Kasumi-1 (cell line): ENCODE data around the gene NT5C3A.
"Not testable (repeated sequence)": the region's sequence is repeated elsewhere in the genome, so short reads cannot be mapped to it uniquely, and the experiment has no call there.

Experiments
- DNase-seq, 2 experiments: peaks; one replicate each; lab custom pipeline; 2025; lab: John Stamatoyannopoulos, UW

The NT5C3A gene

DNA sequence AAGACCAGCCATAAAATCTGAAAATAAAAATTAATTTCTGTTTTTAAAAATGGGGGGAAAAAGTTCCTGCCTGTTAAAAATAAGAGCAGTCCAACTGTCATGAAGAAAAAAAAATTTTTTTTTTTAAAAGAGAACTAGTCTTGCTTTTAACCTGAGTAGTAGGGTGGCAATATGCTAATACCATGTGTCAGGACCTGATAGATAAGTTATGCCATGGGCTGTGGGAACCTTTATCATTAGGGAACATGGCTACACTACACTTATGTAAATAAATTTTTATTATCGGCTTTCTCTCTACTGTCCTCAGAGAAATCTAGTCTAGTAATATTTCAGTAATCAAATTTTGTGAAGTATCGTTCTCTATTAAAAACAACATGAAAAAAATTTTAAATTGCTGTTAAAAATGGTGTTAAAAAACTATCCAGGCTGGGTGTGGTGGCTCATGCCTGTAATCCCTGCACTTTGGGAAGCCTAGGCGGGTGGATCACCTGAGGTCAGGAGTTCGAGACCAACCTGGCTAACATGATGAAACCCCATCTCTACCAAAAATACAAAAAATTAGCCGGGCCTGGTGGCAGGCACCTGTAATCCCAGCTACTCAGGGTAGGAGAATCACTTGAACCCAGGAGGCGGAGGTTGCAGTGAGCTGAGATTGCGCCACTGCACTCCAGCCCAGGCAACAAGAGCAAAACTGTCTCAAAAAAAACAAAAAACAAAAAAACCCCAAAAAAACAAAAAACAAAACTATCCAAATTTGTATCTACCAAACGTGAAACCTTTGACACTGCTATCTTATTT is 20.7 kb downstream of the NT5C3A start:
- DNase-seq: no peak

DNA sequence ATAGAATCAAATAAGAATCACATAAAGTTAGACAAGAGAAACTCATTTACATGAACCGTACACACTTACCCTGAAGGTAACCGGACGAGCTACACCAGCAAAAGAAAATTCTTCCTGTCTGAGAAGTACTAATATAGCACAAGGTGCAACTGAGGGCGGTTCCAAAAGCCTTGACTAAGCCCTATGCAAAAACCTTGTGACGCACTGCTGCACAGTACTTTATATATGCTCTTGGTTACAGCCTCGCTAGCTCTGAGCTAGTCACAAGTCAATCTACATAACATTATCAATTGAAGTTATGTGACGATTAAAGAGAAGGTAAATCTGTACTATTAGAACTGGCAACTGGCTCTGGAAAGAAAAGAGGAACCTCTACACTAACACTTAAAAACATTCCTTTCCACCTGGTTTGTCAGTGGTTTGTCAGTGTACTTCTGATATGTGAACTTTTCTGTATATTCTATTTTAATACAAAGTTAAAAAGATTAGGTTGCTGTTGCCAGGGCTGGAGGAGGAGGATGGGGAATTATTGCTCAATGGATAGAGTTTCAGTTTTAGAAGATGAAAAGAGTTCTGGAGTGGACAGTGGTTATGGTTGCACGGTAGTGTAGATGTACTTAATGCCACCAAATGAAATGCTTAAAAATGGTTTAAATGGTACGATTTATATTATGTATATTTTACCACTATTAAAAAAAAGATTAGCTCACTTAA is 21.6 kb downstream of the NT5C3A start:
- peak; percentile 55 to 56 for DNase-seq

DNA sequence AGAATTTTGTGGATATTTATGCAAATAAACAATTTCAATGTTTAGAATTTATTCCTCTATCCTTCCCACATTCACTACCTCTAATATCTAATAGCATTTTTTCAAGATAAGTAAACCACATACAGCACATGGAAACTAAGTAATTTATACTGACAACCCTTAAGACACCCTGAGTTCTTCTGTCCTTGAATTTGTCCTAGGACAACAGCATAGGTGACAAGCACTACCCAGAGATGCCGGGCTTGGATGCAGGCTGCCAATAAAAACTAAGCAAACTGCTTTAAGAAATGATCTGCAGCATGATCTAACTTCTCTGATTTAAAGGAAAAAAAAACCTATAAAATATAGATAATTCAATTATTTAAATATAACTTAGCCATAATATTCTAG is 22.7 kb downstream of the NT5C3A start:
- DNase-seq: no peak

DNA sequence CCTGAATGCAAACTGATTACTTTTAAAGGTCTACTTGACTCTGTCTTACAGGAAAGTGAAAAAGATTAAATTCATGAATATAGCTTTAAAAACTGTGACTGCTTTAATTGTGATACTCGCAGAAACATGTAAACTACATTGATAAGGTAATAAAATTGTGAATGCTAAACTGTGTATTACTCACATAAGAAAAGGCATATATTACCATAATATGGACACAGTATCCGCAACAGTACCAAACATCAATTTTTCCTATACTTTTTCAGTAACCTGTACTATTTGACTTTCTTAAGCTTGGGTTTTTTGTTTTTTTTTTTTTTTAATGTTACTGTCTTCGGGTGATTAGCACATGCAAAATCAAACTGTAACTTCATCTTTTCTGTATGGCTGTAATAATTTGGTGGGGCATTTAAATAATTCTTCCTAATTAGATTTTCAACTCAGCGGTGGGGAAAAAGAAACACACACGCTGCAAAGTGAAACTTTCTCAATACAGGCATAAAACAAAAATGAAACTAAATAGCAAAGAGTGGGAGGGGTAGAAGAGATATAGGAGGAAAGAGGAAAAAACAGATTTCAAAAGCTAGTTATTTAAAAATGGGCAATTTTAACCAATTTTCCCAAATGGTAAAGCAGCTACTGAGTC is 23.2 kb downstream of the NT5C3A start:
- DNase-seq: peak; percentile 32 to 45

DNA sequence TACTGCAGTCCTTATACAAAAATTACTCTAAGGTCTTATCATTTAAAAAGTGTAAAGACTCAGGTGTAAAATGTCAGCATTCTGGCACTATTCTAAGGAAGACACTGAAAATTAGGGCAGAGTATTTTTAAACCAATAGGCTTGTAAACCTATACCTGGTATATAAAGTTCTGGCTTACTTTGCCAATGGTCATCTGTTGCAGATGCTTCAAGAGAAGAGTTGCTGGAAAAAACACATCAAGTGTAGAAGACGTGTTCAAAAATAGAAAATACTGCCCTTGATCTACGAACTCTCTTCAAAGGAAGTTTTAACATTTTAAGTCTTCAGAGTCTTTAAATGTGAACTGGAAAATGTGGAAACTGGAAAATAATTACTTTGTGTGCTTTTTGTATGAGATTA is 23.9 kb downstream of the NT5C3A start:
- DNase-seq: no peak

DNA sequence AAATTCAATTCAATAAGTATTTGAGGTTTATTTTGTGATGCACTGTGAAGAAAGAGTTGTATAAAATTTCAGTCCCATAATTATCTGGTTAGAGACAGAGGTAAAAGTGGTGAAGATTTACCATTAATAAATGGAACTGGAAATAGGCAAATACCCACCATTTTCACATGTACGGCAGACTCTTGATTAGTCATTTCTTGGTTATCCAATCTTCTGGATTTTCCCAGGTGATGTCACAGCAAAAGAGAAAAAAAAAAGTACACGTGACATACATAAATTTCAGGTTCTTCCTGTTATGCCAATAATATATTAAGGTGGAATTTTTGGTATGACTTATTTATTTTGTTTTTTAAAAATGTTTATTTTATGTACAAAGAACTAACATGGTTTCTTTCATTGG is 26.8 kb downstream of the NT5C3A start:
- no peak for DNase-seq

DNA sequence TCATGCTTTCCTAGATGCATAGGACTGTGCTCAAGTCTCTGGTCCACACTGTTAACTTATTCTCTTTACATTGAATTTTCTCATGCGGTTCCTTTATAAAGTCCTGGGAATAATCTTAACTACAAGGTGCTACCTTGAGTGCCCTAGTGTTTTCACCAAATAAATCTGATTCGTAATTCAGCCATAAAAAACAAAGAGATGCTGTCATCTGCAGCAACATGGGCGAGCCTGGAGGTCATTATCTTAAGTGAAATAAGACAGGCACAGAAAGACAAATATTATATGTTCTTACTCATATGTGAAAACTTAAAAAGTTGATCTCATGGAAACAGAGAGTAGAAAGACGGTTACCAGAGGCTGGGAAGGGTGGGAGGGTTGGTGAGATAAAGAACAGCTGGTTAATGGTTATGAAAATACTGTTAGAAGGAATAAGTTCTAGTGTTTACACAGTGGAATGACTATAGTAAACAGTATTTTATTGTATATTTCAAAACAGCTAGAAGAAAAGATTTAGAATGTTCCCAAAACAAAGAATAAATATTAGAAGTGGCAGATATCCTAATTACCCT is 38.3 kb downstream of the NT5C3A start:
- no peak for DNase-seq

DNA sequence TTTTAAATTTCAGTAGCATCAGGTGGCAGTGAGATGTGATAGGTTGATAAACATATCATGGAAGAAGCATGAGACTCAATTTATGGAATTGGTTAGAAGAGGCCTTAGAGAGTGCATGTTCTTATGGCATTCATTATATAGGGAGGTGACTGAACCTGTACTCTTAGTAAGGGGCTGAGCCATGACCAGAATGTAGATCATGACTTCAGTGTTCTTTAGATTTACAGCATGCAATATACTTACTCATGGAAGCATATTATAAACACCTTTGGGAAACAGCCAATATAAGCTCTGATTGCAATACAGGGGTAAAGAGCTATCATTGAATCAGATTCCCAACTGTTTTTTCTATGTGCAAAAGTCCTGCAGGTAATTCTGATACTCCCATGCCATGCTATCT is 50.2 kb downstream of the NT5C3A start:
- no peak for DNase-seq

DNA sequence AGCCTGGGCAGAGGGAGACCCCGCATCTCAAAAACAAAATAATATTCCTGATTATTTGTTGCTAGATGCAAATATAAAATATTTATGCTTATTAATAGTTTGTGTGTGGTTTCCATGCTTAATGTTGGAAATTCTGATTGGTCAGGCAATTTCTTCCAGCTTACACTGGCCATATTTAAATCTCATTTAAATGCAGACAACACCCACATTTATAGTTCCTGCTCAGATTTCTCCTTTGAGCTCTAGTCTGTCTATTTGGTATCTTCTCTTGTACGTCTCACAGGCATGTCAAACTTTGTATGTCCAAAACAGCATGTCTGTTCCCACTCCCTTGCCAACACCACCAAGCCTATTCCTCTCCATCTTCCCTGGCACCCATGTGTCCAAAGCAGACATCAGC is 52.8 kb downstream of the NT5C3A start:
- no peak for DNase-seq

DNA sequence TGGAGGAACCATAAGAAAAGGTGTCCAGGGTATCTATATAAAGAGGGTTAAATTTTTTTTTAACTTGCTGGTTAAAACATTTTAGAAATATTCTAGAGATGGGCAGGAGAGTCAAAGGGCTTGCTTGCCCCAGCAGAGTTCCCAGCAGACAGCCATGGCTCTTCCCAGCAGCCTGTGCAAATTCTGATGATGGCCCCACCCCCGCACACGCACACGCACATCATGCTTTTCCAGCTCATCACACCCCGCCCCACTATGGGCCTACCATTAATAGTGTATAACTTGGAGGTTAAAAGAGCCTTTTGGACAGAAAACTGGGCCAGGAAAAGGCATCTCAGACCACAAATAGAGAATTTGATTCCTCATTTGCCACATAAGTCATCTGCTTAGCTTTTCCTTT is 56.9 kb downstream of the NT5C3A start:
- not testable (repeated sequence) for DNase-seq

DNA sequence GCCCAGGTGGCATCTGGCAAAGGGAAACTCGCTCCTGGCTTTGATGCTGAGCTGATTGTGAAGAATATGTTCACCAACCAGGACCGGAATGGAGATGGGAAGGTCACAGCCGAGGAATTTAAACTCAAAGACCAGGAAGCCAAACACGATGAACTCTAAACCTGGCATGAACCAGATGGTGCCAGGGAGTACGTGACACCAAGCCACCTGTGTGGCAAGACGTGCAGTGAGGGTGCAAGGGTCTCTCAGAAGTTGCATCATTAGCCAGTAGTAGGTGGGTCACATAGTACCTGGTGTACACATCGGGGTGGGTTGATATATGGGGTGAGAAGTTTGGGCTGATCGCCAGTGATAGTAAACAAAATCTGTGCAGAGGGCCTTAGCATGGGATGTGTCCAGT is 57.4 kb downstream of the NT5C3A start:
- not testable (repeated sequence) for DNase-seq

DNA sequence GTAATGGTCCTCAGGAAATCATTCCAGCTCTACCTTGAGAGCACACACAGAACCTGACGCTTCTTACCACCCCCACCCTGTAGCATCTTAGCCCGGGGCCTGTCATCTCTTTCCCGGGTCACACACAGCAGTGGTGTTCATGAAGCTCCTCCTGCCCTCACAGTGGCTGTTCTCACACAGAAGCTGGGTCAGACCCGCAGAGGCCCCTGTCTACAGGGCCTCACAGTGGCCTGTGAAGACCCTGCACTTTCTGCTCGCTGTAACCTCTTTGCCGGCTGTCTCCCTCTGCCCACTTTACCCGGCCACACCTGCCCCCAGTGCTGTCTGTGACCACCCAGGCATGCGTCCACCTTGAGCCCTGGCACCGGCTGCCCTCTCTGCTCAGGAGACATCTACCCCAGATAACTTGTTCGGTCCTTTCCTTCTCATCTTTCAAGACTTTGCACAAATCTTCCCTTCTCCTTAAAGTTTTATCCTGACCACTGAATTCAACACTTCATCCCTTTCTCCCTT is 58.4 kb downstream of the NT5C3A start:
- not testable (repeated sequence) for DNase-seq

DNA sequence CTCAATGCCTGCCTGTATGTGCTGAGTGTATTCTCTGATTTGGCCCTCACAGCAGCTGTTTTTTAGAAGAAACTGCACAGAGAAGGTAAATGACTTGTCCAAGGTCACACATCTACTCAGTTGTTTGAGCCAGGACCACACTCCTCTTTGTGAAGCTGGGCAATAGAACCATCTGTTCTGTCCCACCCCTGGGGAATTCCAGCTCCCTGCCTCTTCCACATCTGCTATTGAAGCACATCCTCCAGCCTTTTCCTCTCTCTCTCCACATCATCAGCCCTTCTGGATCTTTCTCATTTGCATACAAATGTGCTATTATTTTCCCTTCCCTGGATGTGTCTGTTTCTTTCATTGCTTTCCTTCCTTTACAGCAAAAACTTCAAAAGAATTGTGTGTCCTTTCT is 59.5 kb downstream of the NT5C3A start:
- not testable (repeated sequence) for DNase-seq

DNA sequence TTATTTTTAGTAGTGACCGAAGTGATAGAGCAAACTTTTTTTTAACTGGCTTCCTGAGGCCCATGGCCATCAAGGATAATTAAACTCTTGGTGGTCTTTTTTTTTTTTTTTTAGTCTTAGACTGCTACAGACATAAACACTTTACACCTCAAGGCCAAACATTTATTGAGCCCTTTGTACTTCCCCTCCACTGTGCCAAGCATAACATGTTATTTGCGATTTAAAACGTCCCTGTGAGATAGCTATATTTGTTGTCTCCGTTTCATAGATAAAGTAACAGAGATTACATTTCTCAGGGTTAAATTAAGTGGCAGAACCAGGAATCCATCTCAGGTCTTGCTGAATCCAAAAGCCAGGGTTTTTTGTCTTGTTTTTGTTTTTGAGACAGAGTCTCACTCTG is 63.2 kb downstream of the NT5C3A start:
- DNase-seq: not testable (repeated sequence)

DNA sequence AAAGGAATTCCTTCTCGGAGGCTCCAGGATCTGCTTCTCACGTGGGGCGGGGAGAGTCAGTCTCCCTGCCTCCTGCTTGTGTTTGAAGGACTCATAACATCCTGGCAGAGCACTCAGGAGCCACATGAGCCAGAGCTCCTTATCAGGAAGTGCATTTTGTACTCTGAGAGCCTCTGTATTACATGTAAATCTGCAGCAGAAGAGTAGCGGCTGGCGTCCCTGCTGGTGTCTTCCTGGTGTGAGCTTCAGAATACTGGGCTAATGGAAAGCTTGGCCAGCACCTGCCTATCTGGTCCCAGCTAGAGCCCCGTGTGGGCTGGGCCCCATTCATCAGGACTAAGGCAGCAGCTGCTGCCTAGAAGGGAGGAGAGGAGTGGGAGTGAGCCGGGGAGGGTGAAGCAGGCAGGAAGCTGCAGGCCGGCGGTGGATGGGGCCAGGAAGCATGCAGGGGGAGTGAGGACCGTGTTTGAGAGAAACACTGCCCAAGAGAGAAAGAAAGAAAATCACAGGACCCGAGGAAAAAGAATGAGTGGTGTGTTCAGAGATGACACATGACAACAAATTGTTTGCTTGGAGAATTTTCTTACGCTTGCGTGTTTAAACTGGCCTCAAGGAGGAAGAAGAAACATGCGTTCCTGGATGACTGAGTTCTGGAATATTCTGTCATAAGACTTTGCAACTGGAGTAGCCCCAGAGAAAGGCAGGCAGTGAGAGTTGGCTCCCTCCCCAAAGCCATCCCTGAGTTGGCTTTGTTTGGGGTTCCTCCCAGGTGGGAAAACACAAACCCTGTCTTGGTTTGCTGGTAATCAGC is 64.0 kb downstream of the NT5C3A start:
- peak; percentile 30 to 64 for DNase-seq

DNA sequence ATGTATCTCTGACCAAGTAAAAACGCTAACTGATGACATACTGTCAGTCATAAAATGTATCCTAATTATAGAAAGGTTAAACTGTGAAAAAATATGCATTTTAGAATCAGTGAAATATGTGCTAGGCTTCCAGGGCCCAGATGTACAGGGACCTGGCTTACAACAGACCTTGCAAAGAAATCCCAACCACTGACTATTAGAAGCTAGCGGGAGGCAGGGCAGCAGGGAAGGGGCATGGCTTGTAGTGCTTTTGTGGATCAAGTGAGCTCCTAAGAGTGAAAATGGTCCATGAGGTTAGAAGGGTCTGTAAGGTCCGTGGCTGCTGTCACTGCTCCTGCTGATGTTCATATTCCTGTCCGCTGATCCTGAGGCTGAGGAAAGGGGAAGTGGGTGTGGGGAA is 64.6 kb downstream of the NT5C3A start:
- DNase-seq: not testable (repeated sequence)

DNA sequence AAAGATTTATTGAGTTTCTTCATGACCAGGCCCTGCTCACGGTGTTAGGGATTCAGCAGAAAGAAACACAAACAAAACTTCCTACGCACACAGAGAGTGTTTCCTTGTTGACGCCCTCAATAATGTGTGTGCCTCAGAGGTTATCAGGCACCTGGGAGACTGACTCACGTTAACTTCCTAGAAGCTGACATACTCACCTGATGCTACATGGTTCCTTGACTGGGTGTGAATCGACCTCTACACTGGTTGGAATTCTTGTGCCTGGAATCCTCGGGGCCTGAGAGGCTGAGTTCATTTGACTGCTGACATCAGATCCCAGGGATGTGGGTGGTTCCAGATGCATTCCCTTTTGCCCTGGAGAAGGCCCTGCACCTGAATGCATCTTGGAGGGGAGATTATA is 69.8 kb downstream of the NT5C3A start:
- DNase-seq: not testable (repeated sequence)

DNA sequence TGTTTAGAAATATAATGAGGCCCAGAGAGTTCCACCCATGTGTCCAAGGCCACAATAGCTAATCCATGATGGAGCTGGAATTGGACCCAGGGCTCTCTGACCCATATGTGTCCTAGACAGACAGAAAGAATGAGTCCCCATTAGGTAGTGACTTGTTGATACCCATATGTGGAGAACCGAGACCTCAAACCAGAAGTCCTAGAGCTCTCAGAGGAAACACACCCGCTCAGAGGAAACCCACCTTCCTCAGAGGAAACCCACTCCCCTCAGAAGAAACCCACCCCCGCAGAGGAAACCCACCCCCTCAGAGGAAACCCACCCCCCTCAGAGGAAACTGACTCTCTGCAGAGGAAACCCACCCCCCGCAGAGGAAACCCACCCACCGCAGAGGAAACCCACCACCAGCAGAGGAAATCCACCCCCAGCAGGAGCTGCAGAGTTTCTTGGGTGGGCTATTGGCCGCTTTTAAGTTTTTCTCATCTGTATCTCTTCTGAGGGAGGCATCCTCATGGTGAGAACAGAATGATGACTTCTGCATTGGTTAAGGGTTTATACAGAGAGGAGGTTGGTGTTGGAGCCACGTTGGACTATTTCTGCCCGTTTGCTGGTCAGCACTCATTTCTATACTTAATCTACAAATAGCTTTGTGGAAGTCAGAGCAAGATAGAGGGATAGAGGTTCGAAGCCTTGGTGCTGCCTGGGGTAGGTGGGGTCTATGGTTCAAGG is 70.4 kb downstream of the NT5C3A start:
- DNase-seq: peak; percentile 77 to 91

DNA sequence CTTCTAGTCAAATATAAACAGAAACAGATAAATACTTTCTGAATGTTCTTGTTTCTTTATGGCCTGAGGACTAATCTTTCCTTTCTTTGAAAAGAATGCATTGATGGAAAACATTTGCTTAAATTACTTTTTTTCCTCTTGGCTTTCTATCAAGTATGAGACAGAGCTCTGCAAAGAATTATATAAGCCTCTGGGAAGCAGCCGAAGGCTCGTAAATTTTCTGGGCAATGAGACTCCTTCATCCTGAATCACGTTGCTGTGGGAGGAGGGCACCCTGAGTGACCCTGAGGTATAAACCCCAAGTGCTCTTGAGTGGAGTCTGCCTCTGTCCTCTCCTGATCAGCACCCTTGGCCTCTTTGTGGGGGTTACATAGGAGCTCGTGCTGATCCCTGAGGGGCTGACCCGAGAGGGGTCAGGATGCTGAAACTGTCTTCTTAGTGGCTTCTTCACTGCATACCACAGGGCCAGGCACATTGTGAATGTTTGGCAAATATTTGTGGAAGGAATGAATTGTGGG is 71.4 kb downstream of the NT5C3A start:
- not testable (repeated sequence) for DNase-seq

DNA sequence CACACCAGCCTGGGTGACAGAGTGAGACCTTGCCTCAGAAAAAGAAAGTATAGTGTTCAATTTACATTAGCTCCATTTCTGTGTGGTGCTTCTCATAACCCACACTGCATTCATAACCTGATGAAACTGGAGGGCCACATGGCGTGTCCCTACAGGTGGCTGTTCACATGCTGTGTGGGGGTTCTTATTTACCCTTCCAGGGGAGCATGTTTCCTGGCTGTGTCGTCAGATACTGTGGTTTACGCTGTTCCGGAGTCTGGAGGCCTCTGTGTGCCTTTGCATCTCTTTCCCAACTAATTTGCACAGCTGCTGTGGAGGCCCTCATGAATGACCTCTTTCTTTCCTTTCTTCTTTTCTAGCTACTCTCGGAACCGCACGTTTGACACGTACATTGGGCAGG is 74.4 kb downstream of the NT5C3A start:
- DNase-seq: peak; percentile 50 to 73

DNA sequence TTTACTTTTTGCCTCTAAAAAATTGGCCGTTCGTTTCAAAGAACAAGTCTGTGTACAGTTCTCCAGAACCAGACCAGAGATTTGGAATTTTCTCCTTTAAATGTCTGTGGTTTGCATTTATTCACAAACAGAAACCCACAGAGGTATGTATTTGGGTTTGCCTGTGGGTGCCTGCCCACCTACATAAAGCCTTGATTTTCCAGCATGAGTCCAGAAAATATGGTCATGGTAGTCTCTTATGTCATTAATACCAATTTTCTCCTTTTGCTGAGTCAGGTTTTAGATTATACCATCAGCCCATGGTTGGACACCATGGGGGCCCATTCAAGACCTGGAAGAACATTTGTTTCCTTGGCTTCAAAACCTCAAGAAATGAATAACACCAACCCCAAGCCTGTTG is 82.7 kb downstream of the NT5C3A start:
- not testable (repeated sequence) for DNase-seq
